HG02884 (cell line): ENCODE data around the gene HBB.

Source experiments
- ATAC-seq: cut with Tn5 transposase; IDR thresholded peaks from one replicate; pipeline ENCODE4 v1.9.1; 2021; ENCODE audit warnings: mild to moderate bottlenecking, moderate library complexity; ENCODE audit not compliant: unreplicated experiment

Gene HBB

DNA sequence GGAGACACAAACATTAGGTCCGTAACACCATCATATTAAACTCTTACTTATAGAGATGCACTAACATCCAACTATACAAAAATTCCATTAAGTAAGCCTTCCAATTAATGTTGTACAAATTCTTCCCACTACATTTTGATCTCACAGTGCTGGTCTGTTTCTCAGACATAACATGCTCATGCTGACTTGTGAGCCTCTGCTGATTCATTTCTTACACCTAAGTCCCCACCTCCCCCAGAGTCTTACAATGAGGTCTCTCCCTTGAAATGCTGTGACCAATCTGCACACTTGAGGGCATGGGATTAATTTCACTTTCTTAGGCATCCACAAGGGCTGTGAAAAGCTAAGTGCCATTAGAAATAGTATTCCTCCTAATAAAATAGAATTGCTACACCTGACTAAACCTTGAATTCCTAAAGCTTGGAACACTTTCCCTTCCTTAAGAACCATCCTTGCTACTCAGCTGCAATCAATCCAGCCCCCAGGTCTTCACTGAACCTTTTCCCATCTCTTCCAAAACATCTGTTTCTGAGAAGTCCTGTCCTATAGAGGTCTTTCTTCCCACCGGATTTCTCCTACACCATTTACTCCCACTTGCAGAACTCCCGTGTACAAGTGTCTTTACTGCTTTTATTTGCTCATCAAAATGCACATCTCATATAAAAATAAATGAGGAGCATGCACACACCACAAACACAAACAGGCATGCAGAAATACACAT lies 20.8 kb upstream of the HBB start:
- no peak for ATAC-seq

DNA sequence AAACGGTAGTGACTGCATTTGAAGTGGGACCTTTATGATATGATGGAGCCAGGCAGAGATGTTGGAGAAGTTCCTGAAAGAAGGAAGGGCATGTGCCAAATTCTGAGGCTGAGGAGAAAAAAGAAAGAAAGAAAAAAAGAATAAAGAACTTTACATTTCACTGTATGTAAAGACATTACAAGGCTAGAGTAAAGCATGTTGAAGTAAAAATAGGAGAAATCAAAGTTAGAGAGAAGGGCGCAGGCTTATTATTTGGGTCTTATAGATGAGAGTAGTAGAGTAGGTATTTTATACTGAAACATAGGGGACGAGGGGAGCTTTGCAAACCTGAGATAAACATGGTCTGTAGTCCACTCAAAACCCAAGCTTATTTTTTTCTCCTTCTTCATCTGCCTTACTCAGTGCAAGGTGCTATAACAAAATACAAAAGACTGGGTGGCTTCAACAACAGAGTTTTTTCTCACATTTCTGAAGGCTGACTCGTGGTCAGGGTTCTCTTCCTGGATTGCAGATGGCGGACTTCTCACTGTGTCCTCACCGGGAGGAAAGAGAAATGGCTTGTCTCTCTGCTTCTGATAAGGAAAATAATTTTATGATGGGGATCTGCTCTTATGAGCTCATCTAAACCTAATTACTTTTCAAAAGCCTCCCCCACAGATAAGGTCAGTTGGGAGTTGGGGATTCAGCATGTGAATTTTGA lies 20.1 kb upstream of the HBB start:
- no peak for ATAC-seq

DNA sequence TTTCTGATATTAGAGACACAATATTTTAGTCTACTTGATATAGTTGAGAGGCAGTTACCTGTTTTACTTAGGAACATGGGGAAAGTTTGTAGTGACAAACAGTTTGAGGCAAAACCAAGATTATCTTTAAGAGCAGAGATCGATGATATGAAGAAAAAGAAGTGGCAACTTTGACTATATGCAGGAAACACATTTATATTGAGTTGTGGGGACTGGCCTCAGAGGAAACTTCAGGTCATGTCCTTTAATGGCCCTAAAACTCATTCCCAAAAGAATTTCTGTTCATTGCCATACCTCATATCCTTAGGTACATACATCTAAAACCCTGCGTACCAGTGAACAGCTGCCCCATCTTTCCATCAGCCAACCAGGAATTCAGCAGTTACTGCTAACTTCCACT lies 18.3 kb upstream of the HBB start:
- ATAC-seq, result no peak

DNA sequence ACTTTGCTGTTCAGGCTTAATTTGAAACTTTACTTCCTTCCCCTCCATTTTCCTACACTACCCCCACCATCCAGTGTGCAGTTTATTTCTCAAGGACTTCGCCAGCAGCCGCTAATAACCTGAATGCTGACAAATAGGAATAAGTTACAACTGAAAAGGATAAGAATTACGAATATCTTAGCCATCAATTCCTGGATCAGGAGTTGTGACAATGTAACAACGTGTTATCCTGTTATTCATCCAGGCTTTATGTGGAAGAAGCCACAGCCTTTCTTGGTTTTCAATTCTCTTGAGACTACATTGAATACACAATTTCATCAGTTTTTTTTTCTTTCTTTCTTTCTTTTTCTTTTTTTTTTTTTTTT lies 16.9 kb upstream of the HBB start:
- no peak for ATAC-seq

DNA sequence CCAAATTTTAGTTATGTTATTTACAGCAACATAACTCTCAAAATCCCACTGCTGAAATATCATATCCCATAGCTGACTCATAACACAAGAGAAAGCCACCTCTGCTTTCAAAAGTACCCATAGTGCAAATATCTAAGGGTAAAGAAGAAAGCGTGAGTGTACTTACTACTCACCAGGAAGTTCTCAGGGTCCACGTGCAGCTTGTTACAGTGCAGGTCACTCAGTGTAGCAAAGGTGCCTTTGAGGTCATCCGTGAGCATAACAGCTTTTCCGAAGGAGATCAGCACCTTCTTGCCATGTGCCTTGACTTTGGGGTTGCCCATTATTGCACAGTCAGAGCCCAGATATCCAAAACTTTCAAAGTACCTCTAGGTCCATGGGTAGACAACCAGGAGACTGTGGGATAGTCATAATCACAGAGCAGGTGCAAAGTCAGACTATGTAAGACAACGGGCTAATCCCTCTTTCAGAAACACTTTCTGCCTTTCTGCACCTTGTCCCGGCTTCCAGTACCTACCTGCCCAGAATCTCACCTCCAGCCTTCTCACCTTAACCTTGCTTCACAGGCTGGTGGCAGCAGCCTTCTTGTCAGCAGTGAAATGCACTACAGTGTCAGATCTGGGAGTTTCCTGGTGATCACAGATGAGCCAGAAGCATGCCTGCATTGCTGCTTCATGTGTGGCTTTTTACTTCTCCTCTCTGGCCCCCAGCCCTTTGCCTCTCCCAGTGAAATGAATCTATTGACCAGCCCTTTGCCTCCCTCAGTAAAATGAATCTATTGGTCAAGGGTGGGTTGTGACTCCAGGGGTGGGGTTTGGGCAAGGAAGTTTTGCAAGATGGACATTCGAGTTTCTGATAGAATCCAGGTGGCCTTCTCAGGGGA lies 16.3 kb upstream of the HBB start:
- ATAC-seq, result peak; percentile 64

DNA sequence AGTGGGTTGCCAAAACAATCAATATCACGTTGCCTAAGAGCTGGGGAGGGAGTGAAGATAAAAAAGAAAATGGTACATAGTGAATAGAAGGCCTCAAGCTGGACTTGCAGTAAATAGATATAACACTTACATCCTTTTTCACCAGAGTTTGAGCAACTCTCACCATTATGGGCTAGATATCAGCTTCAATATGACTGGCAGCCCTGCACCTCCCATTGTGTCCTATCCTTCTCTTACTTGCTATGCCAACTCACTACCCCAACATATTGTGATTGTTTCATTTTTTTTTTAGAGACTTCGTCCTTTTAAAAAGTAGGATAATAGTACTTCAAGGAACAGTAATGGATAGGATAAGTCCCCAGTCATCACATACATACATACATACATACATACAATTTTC lies 15.3 kb upstream of the HBB start:
- no peak for ATAC-seq

DNA sequence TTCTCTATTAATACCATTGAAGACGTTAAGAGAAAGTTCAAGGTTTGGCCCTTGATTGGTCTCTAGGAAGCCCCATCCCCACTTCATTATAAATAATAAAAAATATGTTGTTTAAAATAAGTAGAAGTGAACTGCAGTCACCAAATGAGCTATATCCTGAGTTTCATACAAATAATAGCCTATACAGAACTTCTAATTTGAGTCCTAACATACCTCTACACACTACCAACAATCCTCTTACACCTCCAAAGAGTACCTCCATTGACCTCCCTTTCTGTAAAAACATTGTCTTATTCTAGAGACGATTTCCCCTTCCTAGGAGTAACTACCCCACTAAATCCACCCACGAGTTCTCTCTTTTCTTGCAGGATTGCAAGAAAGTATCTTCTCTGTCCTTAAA lies 14.6 kb upstream of the HBB start:
- ATAC-seq, result no peak

DNA sequence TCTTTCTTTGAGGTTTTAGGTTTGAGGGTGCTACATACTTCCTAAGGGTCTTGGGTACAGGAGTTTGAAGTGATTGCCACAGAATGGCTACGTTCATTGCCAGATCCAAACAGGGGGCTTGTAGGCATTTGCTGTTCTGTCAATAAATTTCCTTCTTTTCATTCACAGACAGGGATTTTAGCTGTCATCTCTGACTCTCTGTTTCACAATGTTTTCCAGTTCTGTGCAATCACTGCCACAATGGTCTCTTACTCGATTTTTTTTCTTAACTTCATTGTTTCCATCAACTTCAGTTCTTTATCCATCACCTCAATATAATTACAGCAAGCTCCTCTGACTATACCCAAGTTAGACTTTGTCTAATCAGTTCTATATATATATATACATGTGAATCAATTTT lies 13.6 kb upstream of the HBB start:
- no peak for ATAC-seq

DNA sequence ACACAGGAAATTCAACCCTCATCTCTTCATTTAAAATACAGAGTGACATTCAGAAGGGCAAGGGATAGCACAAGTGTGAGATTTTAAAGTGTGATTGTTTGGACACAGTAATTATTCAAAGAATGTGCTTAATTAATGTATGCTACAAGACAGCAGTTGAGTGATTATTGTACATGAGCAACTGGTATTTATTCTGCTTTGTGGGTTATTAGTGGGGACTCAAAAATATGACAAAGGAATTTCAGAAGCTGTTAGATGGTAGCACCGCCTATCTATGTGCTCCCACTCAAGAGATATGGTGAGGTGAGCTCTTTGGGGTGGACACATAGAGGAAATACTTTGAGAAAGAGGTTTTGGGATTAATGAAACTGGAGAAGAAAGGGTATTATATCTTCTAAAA lies 13.2 kb upstream of the HBB start:
- ATAC-seq, result no peak

DNA sequence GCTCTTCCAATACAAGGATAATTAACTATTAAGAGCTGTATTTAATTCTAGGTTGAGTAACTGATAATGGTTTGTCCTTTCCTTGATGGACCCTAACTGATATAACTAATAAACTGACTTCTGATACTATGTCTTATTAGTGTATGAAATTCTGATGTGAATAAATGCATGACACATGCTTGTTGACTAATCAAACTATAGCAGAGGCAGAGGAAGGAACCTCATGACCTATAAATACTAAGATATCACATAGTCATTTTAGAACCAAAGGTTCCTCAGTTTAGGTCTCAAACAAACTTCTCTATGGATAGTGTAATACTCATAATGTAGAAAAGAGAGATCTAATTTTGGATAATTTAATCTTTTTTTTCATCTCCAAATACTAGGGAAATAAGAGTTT lies 12.2 kb upstream of the HBB start:
- ATAC-seq, result no peak

DNA sequence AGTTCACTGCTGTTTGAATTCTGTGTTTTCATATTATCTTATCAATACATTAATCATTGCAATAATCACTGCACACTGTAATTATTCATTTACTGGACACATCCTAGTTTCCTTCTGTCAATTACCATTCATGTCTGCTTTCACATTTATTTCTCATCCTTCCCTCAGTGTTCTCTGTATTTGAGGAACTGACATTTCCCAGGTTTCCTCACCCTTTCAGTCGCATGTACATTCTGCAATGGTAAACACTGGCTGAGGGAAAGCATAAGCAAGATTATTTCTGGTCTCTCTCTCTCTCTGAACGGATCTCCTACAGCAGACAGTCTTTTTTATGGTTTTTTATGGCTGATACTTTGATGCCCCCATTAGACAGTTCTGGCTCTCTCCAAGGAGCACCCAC lies 11.6 kb upstream of the HBB start:
- no peak for ATAC-seq

DNA sequence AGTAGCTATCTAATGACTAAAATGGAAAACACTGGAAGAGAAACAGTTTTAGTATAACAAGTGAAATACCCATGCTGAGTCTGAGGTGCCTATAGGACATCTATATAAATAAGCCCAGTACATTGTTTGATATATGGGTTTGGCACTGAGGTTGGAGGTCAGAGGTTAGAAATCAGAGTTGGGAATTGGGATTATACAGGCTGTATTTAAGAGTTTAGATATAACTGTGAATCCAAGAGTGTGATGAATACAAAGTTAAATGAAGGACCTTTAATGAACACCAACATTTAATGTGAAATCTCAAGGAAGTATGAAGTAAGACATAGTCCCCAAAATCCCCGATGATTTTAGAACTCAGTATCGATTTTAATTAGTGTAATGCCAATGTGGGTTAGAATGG lies 10.5 kb upstream of the HBB start:
- ATAC-seq, result no peak

DNA sequence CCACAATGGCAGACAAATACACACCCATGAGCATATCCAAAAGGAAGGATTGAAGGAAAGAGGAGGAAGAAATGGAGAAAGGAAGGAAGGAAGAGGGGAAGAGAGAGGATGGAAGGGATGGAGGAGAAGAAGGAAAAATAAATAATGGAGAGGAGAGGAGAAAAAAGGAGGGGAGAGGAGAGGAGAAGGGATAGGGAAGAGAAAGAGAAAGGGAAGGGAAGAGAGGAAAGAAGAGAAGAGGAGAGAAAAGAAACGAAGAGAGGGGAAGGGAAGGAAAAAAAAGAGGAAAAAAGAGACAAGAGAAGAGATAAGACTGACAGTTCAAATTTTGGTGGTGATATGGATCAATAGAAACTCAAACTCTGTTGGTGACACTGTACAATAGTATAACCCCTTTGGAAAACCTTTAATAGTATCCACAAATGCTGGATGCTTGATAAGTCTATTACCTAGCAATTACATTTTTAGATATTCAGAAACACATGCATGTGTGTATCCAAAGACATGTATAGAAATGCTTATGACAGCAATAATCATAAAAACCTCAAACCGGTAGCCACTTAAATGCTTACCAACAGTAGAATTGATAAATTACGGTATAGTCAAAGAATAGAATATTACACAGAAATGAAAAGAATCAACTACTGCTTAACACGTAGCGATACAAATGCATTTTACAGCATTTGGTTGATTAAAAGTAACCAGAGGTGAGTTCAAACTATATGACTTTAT lies 8.7 kb upstream of the HBB start:
- ATAC-seq, result no peak

DNA sequence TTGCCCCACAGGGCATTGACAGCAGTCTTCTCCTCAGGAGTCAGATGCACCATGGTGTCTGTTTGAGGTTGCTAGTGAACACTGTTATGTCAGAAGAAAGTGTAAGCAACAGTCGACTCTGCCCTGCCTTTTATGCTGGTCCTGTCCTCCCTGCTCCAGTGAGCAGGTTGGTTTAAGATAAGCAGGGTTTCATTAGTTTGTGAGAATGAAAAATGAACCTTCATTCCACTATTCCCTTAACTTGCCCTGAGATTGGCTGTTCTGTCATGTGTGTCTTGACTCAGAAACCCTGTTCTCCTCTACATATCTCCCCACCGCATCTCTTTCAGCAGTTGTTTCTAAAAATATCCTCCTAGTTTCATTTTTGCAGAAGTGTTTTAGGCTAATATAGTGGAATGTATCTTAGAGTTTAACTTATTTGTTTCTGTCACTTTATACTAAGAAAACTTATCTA lies 7.5 kb upstream of the HBB start, which contains the start of gene HBD:
TSS of gene HBD (minus strand) at position 103 of the 454 bp plus-strand sequence. CDS start at position 53, 50 bp downstream.
- peak; percentile 76 for ATAC-seq

DNA sequence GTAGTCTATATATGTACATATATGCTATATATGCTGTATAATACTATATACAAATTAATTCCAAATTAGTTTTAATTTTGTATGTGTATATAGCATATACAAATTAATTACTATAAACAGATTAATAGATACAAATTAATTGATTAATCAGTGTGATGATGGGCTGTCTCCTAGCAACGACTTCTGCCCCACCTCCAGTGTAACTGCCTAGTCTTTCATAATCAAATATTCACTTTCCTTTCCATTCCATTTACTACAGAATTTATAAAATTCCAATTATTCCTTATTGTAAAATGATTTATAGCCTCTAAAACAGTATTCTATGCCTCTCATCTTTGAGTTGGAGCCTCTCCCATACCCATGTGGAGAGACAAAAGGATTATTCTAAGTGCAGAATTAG lies 6.4 kb upstream of the HBB start:
- ATAC-seq, result no peak

DNA sequence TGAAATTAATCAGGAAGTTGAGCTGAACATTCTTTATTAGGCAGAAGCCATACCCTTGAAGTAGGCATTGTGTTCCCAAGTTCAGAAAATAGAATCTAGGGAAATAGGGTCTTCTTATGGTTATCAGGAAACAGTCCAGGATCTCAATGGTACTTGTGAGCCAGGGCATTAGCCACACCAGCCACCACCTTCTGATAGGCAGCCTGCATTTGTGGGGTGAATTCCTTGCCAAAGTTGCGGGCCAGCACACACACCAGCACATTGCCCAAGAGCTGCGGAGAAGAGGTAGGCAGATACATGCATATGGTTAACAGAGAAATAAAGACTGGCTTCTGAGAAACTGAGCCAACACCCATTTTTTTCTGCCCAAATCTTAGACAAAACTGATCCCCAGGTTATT lies 6.0 kb upstream of the HBB start:
- no peak for ATAC-seq

DNA sequence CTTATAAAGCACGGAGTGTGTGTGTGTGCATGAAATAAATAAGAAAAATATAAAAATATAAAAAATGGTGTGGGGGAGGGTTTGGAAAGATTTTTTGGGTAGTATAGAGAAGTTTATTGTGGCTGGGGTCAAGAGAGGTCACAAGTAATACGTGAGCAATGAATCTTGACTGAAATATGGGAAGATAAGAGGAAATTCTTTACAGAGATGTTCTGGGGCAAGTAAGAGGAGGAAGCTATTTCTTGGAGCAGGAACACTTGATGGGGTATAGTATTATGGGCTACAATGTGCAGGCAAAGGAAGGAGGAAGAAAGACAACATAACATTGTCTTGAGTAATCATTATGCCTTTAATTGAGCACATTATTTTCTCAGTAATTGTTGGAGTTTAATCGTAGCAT lies 5.3 kb upstream of the HBB start:
- no peak for ATAC-seq

DNA sequence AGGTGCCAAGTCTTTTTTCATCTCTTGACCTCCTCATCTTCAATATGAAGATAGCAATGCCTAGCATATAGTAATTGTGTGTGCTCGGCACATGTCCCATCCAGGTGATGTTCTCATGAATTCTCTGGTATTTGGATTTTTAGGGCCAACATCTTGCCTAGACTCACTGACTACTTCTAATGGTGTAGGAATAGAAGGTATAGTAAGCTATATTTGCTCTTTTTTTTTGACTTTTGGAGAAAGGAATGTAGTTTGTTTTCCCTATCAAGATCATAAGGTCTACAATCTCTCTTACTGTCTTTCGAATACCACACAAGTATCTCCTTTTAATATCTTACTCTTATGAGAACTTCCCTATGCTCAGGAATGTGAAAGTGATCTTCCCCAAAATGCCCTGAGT lies 4.2 kb upstream of the HBB start:
- no peak for ATAC-seq

DNA sequence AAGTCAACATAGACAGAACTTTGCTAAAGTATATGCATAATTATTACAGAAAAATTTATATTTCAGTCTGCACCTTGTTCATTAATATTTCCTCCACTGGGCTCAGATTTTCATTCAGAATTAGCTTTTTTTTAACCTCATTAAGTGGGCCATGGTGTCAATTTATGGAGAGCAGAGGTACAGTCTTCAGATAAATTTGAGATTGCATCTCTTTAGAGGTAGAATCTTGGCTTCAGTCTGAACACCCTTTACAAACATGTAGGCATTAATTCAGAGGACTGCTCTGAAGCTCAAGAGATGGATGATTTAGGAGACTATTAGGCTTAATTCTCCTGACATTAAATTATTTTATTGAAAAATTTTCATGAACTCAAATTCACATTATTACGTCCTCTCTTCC lies 3.4 kb upstream of the HBB start:
- no peak for ATAC-seq

DNA sequence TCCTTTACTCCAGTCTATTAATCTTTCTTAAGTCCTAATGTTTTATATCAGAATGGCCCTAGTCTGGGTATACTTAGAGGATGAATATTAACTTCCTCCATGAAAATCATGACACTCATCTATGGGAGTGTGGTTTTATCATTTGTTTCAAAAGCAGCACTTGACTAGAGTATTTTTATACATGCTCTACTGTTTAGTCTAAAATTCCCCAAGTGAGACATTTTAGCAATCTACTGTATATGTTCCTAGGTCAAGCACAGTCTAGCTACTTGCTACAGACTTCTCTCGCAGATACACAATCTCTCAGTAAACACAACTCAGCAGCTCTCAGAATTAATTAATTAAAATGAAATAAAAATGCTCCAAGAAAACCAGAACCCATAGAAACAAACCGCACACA lies 2.9 kb upstream of the HBB start:
- ATAC-seq, result no peak

DNA sequence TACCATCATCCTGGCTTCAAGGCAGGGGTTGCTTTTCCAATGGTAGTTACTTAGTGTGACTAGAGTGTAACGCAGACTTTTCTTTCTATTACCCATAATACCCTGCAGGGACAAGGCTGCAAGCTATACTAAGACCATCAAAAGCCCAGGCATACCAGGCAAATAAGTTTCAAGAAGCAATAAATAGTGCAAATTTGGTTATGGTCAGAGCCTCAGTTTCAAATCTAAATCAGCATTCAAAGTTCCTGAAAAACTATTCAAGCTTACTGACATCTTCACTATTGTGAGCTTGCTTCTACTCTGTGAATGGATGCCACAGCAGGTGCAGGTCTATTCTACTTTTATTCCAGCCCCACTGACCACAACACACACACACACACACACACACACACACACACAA lies 2.5 kb upstream of the HBB start:
- no peak for ATAC-seq
